A549 (cell line): ENCODE results near the gene RPL27. TPM values are rescaled to one million over a fixed set of nuclear protein-coding genes. Genes with fewer than 3 reads are reported as not detected.
A peak's percentile ranks its signal among the peaks of the same experiment; 100 is the strongest.

Source experiments
- ATAC-seq, 2 experiments: fragments of 200-7000 bp in 1 of 2; fragments of >200 bp in 1 of 2; cut with Nextera tagmentation in 1 of 2; cut with Tn5 transposase in 1 of 2; 3 replicates each; pipeline versions ENCODE4 v1.8.0 to v1.9.1; 2018 to 2020; ENCODE audit warnings: mild to moderate bottlenecking in 1 of 2, moderate library complexity in 1 of 2
- CTCF ChIA-PET: fragments of 300-600 bp; sonication (Branson Sonifier 250); formaldehyde crosslinking; extraction: SDS; loops from one replicate; lab custom pipeline; 2021; ENCODE audit warnings: antibody characterized with exemption, inconsistent platforms; lab: Yijun Ruan, JAX
- POLR2A ChIA-PET: fragments of 350-600 bp; formaldehyde crosslinking; extraction: SDS; loops from one replicate; lab custom pipeline; 2021; ENCODE audit warnings: antibody characterized with exemption, inconsistent platforms; lab: Yijun Ruan, JAX
- DNase-seq, 2 experiments: peaks; one replicate each; pipeline versions ENCODE4 v3.0.0 to v3.0.0-alpha.2; 2011 to 2016; ENCODE audit warnings: low read depth in 1 of 2, low spot score in 1 of 2
- FAIRE-seq: peaks from 2 replicates; lab custom pipeline; 2011; peaks lifted over from hg19 to GRCh38; lab: Jason Lieb, UNC
- H3K27ac ChIP-seq, 2 experiments: fragments of >200 bp; sonication (Bioruptor Twin); formaldehyde crosslinking; 3 replicates each; pipeline ENCODE4 v1.5.1; 2016 to 2017
- H3K4me1 ChIP-seq: fragments of >200 bp; sonication (Bioruptor Twin); formaldehyde crosslinking; 3 replicates; pipeline ENCODE4 v1.6.1; 2016
- H3K4me2 ChIP-seq: fragments of >200 bp; sonication (Bioruptor Twin); formaldehyde crosslinking; 3 replicates; pipeline ENCODE4 v1.6.1; 2016
- H3K4me3 ChIP-seq: fragments of >200 bp; sonication (Bioruptor Twin); formaldehyde crosslinking; 3 replicates; pipeline ENCODE4 v1.5.1; 2016
- H3K9me3 ChIP-seq: fragments of >200 bp; sonication (Bioruptor Twin); formaldehyde crosslinking; 3 replicates; pipeline ENCODE4 v1.6.1; 2016
- BHLHE40 ChIP-seq: IDR thresholded peaks from 2 replicates; pipeline ENCODE4 v1.6.1; 2012; ENCODE audit warnings: low read depth, low read length, inconsistent platforms
- CEBPB ChIP-seq, 2 experiments: fragments of >200 bp in 1 of 2; sonication (Bioruptor Twin) in 1 of 2; formaldehyde crosslinking in 1 of 2; IDR thresholded peaks; 2 replicates each; pipeline ENCODE4 v1.6.1; 2012 to 2016
- CHD2 ChIP-seq: fragments of 150-350 bp; IDR thresholded peaks from 2 replicates; pipeline ENCODE4 v1.6.1; 2014; ENCODE audit warnings: low read length; ENCODE audit not compliant: partially characterized antibody
- CHD4 ChIP-seq: fragments of 200-600 bp; sonication (generic); IDR thresholded peaks from 2 replicates; pipeline ENCODE4 v1.6.1; 2016; ENCODE audit warnings: antibody characterized with exemption, mild to moderate bottlenecking, borderline replicate concordance
- EHMT2 ChIP-seq: fragments of 200-600 bp; sonication (generic); IDR thresholded peaks from 2 replicates; pipeline ENCODE4 v1.6.1; 2016; ENCODE audit warnings: antibody characterized with exemption, low read depth, mild to moderate bottlenecking, moderate library complexity
- FOSL2 ChIP-seq, 2 experiments: fragments of 450-650 bp in 1 of 2; fragments of >200 bp in 1 of 2; sonication (Bioruptor Twin) in 1 of 2; formaldehyde crosslinking; IDR thresholded peaks; 2 replicates each; pipeline versions ENCODE4 v1.5.0 to v1.6.1; 2016 to 2020; ENCODE audit warnings: mild to moderate bottlenecking in 1 of 2, moderate library complexity in 1 of 2
- HOXA7 ChIP-seq: fragments of 250-450 bp; sonication (Bioruptor Pico); IDR thresholded peaks from 2 replicates; pipeline ENCODE4 v1.5.0; 2020; ENCODE audit warnings: mild to moderate bottlenecking, moderate library complexity
- HOXB13 ChIP-seq: fragments of 250-450 bp; sonication (Bioruptor Pico); IDR thresholded peaks from 2 replicates; pipeline ENCODE4 v1.5.0; 2020; ENCODE audit warnings: low read depth, mild to moderate bottlenecking, moderate library complexity
- JUN ChIP-seq, 2 experiments: fragments of >200 bp; sonication (Bioruptor Twin); formaldehyde crosslinking; IDR thresholded peaks; 2 replicates in 1 of 2; 3 replicates in 1 of 2; pipeline ENCODE4 v1.6.1; 2016 to 2017
- KDM1A ChIP-seq: fragments of 200-600 bp; sonication (generic); IDR thresholded peaks from 2 replicates; pipeline ENCODE4 v1.6.1; 2016; ENCODE audit warnings: low read depth, mild to moderate bottlenecking
- KDM5A ChIP-seq: fragments of 200-600 bp; sonication (generic); IDR thresholded peaks from 2 replicates; pipeline ENCODE4 v1.6.1; 2016; ENCODE audit warnings: antibody characterized with exemption, mild to moderate bottlenecking
- NR3C1 ChIP-seq: fragments of >200 bp; sonication (Bioruptor Twin); formaldehyde crosslinking; IDR thresholded peaks from 3 replicates; pipeline ENCODE4 v1.6.1; 2017
- PHF8 ChIP-seq: fragments of 200-600 bp; sonication (generic); IDR thresholded peaks from 2 replicates; pipeline ENCODE4 v1.6.1; 2016; ENCODE audit warnings: low read depth, mild to moderate bottlenecking, antibody characterized with exemption, moderate library complexity, borderline replicate concordance
- POLR2AphosphoS2 ChIP-seq: conservative IDR thresholded peaks from 2 replicates; pipeline ENCODE4 v1.6.1; 2012; ENCODE audit warnings: low read length, improper control_type of control experiment, inconsistent platforms
- RNF2 ChIP-seq: fragments of 200-600 bp; sonication (generic); IDR thresholded peaks from 2 replicates; pipeline ENCODE4 v1.6.1; 2016; ENCODE audit warnings: low read depth, mild to moderate bottlenecking, antibody characterized with exemption, moderate library complexity, borderline replicate concordance
- SMC3 ChIP-seq: fragments of >200 bp; sonication (Bioruptor Twin); formaldehyde crosslinking; IDR thresholded peaks from 3 replicates; pipeline ENCODE4 v1.6.1; 2018; ENCODE audit warnings: inconsistent platforms
- SREBF2 ChIP-seq: fragments of 450-650 bp; IDR thresholded peaks from 2 replicates; pipeline ENCODE4 v1.6.1; 2014; ENCODE audit warnings: mild to moderate bottlenecking, moderate library complexity
- TP53 ChIP-seq: fragments of 250-450 bp; sonication (Bioruptor Pico); IDR thresholded peaks from 2 replicates; pipeline ENCODE4 v1.5.0; 2021; ENCODE audit warnings: mild to moderate bottlenecking, moderate library complexity
- ZC3H11A ChIP-seq: fragments of 450-650 bp; IDR thresholded peaks from 2 replicates; pipeline ENCODE4 v1.6.1; 2014; ENCODE audit warnings: antibody characterized with exemption, mild to moderate bottlenecking
- ZFP36 ChIP-seq: fragments of 450-650 bp; IDR thresholded peaks from 2 replicates; pipeline ENCODE4 v1.6.1; 2014; ENCODE audit warnings: borderline replicate concordance; ENCODE audit not compliant: partially characterized antibody
- ZSCAN20 ChIP-seq: fragments of 250-450 bp; sonication (Bioruptor Pico); IDR thresholded peaks from 2 replicates; pipeline ENCODE4 v1.8.0; 2022; ENCODE audit warnings: mild to moderate bottlenecking, moderate library complexity
- WGBS: methylation state at CpG from one replicate; pipeline ENCODE4 v1.1.6; 2017; ENCODE audit errors: missing lambda C conversion rate; 5-methylcytosine and 5-hydroxymethylcytosine counted together
- polyA plus RNA-seq, 4 experiments: library from polyadenylated mRNA; depleted of rRNA in 3 of 4; stranded (reverse); fragments of >200 nt; fragmentation: RNase III in 1 of 4; extraction: RNeasy Plus Mini Kit Qiagen cat#74134 plus additional on column Dnase treatment in 1 of 4; gene quantifications; 2 replicates in 3 of 4; 3 replicates in 1 of 4; pipeline ENCODE4 v1.2.3, GENCODE V29; 2011 to 2017
- TF ChIP-seq, protein P1 (sequence below): fragments of >200 bp; sonication (Bioruptor Twin); formaldehyde crosslinking; IDR thresholded peaks from 3 replicates; pipeline ENCODE4 v1.6.1; 2016
- TF ChIP-seq, protein P2 (sequence below): fragments of 450-650 bp; IDR thresholded peaks from 2 replicates; pipeline ENCODE4 v1.6.1; 2014; ENCODE audit warnings: antibody characterized with exemption
- TF ChIP-seq, protein P3 (sequence below): fragments of 150-350 bp; IDR thresholded peaks from 2 replicates; pipeline ENCODE4 v1.6.1; 2014; ENCODE audit warnings: low read depth, mild to moderate bottlenecking, low read length
- TF ChIP-seq, protein P4 (sequence below): fragments of 250-450 bp; sonication (Bioruptor Pico); IDR thresholded peaks from 2 replicates; pipeline ENCODE4 v1.5.0; 2021; ENCODE audit warnings: mild to moderate bottlenecking, moderate library complexity, borderline replicate concordance

RPL27 gene
- polyA plus RNA-seq, 2 of the 4 experiments (the other 2 are of a cell fraction) = 2,894 to 5,746 TPM

DNA sequence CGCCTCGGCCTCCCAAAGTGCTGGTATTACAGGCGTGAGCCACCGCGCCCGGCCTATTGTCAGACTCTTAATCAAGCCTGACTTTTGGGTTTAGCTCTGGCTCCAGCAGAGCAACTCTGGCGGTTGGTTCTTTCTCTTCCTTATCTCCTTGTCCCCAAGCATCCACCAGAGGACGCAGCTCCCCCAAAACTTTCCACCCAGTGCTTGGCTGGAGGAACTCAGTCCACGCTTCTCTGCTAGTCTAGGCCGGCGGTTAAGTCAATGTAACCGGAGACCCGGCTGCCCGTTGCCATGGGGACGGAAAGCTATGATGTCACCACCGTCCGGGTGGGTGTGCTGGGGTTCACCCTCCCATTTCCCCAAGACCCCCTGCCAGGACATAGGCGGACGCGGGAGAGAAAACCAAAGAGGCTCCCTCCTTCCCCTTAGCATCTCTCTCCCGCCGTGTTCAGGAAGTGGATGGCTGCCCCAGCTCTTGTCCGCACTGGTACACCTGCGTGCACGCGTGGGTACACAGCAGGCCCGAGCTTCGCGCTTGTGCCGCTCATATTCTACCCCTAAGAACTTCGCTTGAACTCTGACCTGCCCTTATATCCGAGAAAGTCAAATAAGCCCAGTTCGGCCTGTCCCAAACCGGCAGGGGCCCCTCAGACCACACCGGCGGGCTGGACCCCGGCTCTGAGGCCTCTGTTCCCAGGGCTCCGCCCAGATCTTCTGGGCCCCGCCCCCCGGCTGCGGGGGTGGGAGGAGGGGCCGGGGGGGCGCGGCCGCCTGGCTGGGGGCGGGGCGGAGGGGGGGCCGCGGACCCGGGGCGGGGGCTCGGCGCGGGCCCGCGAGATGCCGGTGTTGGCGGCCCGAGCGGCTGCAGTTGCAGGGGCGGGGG is 26.4 kb downstream of the RPL27 start, which contains the start of gene RND2 (continued):
- no peak for TF ChIP-seq CHD2
- no peak for TF ChIP-seq FOSL2 (IDR thresholded peaks at IDR 0.05)
- TF ChIP-seq FOSL2 (CRISPR knock-in tag; IDR thresholded peaks at IDR 0.05) = peak; percentile 48
- TF ChIP-seq BHLHE40 = no peak
- no peak for TF ChIP-seq SREBF2
- TF ChIP-seq CEBPB (IDR thresholded peaks at IDR 0.05) = no peak; a peak in 1 of 4 replicates
- TF ChIP-seq, protein P1, sequence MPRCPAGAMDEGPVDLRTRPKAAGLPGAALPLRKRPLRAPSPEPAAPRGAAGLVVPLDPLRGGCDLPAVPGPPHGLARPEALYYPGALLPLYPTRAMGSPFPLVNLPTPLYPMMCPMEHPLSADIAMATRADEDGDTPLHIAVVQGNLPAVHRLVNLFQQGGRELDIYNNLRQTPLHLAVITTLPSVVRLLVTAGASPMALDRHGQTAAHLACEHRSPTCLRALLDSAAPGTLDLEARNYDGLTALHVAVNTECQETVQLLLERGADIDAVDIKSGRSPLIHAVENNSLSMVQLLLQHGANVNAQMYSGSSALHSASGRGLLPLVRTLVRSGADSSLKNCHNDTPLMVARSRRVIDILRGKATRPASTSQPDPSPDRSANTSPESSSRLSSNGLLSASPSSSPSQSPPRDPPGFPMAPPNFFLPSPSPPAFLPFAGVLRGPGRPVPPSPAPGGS = 0 out of 3 replicates have a peak, but pooled peaks have one; percentile 32
- no peak for TF ChIP-seq JUN (IDR thresholded peaks at IDR 0.05)
- no peak for TF ChIP-seq HOXA7 (CRISPR knock-in tag)
- TF ChIP-seq RNF2 = no peak
- TF ChIP-seq HOXB13 = no peak
- no peak for TF ChIP-seq ZC3H11A
- TF ChIP-seq, protein P2, sequence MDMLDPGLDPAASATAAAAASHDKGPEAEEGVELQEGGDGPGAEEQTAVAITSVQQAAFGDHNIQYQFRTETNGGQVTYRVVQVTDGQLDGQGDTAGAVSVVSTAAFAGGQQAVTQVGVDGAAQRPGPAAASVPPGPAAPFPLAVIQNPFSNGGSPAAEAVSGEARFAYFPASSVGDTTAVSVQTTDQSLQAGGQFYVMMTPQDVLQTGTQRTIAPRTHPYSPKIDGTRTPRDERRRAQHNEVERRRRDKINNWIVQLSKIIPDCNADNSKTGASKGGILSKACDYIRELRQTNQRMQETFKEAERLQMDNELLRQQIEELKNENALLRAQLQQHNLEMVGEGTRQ = no peak
- TF ChIP-seq KDM1A = no peak
- no peak for TF ChIP-seq CHD4
- TF ChIP-seq ZFP36 = no peak
- 0 out of 2 replicates have a peak, but pooled peaks have one; percentile 46 for TF ChIP-seq POLR2AphosphoS2
- TF ChIP-seq NR3C1 = no peak
- TF ChIP-seq EHMT2 = no peak
- TF ChIP-seq, all 56 proteins: peak for 12

DNA sequence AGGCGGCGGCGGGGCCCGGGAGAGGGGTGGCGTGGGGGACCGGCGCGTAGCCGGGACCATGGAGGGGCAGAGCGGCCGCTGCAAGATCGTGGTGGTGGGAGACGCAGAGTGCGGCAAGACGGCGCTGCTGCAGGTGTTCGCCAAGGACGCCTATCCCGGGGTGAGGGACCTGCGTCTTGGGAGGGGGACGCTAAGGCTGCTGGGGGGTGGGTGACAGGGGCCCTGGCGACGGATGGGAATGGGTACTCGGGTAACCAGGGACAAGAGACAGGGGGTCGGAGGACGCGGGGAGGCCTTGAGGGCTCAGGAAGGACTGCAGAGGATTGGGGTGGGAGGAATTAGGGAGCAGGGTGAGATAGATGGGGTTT is 27.1 kb downstream of the RPL27 start:
- no peaks in the 10 kb centered on the region for H3K9me3 ChIP-seq
- H3K27ac ChIP-seq = peak overlapping the region; percentile 78 to 88; a peak in 5 of 6 replicates
- no peak for ATAC-seq
- CTCF ChIA-PET = interaction anchor here (0.7 to 2.3 kb wide), 11 partner anchors 8 to 147 kb away, joined by 3 to 21 read pairs (median 10); partner anchors contain the start of genes NBR1 and RPL27
- H3K4me3 ChIP-seq = peak overlapping the region; percentile 53
- TF ChIP-seq CHD4 (no peak), SREBF2 (no peak), PHF8 (no peak), CHD2 (no peak), SMC3 (no peak), HOXA7 (CRISPR knock-in tag) (no peak), CEBPB (IDR thresholded peaks at IDR 0.05) (no peak), KDM5A (no peak), TP53 (CRISPR knock-in tag) (no peak), ZSCAN20 (CRISPR knock-in tag) (no peak), ZFP36 (no peak)
- TF ChIP-seq, protein P3, sequence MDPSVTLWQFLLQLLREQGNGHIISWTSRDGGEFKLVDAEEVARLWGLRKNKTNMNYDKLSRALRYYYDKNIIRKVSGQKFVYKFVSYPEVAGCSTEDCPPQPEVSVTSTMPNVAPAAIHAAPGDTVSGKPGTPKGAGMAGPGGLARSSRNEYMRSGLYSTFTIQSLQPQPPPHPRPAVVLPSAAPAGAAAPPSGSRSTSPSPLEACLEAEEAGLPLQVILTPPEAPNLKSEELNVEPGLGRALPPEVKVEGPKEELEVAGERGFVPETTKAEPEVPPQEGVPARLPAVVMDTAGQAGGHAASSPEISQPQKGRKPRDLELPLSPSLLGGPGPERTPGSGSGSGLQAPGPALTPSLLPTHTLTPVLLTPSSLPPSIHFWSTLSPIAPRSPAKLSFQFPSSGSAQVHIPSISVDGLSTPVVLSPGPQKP = no peak
- TF ChIP-seq, protein P1 = no peak
- TF ChIP-seq, protein P4, sequence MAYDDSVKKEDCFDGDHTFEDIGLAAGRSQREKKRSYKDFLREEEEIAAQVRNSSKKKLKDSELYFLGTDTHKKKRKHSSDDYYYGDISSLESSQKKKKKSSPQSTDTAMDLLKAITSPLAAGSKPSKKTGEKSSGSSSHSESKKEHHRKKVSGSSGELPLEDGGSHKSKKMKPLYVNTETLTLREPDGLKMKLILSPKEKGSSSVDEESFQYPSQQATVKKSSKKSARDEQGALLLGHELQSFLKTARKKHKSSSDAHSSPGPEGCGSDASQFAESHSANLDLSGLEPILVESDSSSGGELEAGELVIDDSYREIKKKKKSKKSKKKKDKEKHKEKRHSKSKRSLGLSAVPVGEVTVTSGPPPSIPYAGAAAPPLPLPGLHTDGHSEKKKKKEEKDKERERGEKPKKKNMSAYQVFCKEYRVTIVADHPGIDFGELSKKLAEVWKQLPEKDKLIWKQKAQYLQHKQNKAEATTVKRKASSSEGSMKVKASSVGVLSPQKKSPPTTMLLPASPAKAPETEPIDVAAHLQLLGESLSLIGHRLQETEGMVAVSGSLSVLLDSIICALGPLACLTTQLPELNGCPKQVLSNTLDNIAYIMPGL (CRISPR knock-in tag) = no peak
- H3K4me2 ChIP-seq = peak overlapping the region; percentile 96
- 79% methylated on average over 19 of the region's 27 CpGs for WGBS
- H3K4me1 ChIP-seq = peaks cover 19% of the 10 kb centered on the region
- POLR2A ChIA-PET = interaction anchor here (0.8 to 1.9 kb wide), 4 partner anchors 27 to 290 kb away, joined by 4 to 18 read pairs (median 10); partner anchors contain the start of genes BRCA1 and RPL27
- no peak for FAIRE-seq
- no peak for DNase-seq
